K562 (cell line): ENCODE results near the gene PIK3R1. TPM values are rescaled to one million over a fixed set of nuclear protein-coding genes. Genes with fewer than 3 reads are reported as not detected.

Experiments used
- CEBPG ChIP-seq, 3 experiments: fragments of 200-800 bp in 1 of 3; sonication (Bioruptor generic) in 1 of 3; sonication (generic) in 1 of 3; formaldehyde crosslinking in 1 of 3; IDR thresholded peaks in 2 of 3; conservative IDR thresholded peaks in 1 of 3; 2 replicates each; pipeline versions ENCODE4 v1.6.1 to v1.8.0; 2016 to 2022; ENCODE audit warnings: missing compliant biosample characterization in 2 of 3, missing genetic modification characterization in 2 of 3, mild to moderate bottlenecking in 1 of 3, missing genetic modification reagents in 1 of 3
- DDX20 ChIP-seq: fragments of 450-650 bp; IDR thresholded peaks from 2 replicates; pipeline ENCODE4 v1.6.1; 2016; ENCODE audit warnings: missing genetic modification characterization, low read depth, mild to moderate bottlenecking, missing compliant biosample characterization, moderate library complexity
- ELF1 ChIP-seq: fragments of 200-800 bp; sonication (Bioruptor generic); IDR thresholded peaks from 2 replicates; pipeline ENCODE4 v1.6.1; 2016; ENCODE audit warnings: missing genetic modification characterization, missing compliant biosample characterization
- ERF ChIP-seq: fragments of 450-650 bp; formaldehyde crosslinking; IDR thresholded peaks from 2 replicates; pipeline ENCODE4 v1.4.0; 2020; ENCODE audit warnings: mild to moderate bottlenecking, mixed read lengths
- EWSR1 ChIP-seq: fragments of 450-650 bp; IDR thresholded peaks from 2 replicates; pipeline ENCODE4 v1.6.1; 2018; ENCODE audit warnings: borderline replicate concordance, mild to moderate bottlenecking, low read depth, moderate library complexity; ENCODE audit not compliant: partially characterized antibody
- HDGF ChIP-seq: fragments of 450-650 bp; IDR thresholded peaks from 2 replicates; pipeline ENCODE4 v1.6.1; 2016
- ILK ChIP-seq: fragments of 450-650 bp; IDR thresholded peaks from 2 replicates; pipeline ENCODE4 v1.6.1; 2016; ENCODE audit warnings: missing genetic modification characterization, low read depth, mild to moderate bottlenecking, missing compliant biosample characterization, moderate library complexity, borderline replicate concordance
- JUN ChIP-seq, 2 experiments: sonication (generic) in 1 of 2; formaldehyde crosslinking in 1 of 2; IDR thresholded peaks; 2 replicates each; pipeline versions ENCODE4 v1.6.1 to v1.8.0; 2012 to 2022; ENCODE audit warnings: borderline replicate concordance in 2 of 2, mild to moderate bottlenecking in 2 of 2, improper control_type of control experiment in 1 of 2, low read depth in 1 of 2, low read length in 1 of 2, missing genetic modification reagents in 1 of 2
- MCM3 ChIP-seq: fragments of 450-650 bp; IDR thresholded peaks from 2 replicates; pipeline ENCODE4 v1.6.1; 2016
- MXD1 ChIP-seq: fragments of 250-450 bp; sonication (Bioruptor Pico); IDR thresholded peaks from 2 replicates; pipeline ENCODE4 v1.8.0; 2021; ENCODE audit warnings: borderline replicate concordance, mild to moderate bottlenecking, moderate library complexity; ENCODE audit not compliant: poor library complexity, severe bottlenecking
- NBN ChIP-seq: fragments of 450-650 bp; IDR thresholded peaks from 2 replicates; pipeline ENCODE4 v1.6.1; 2016; ENCODE audit warnings: low read depth, mild to moderate bottlenecking
- PHF21A ChIP-seq: fragments of 450-650 bp; IDR thresholded peaks from 2 replicates; pipeline ENCODE4 v1.6.1; 2017; ENCODE audit warnings: low read depth, borderline replicate concordance
- PML ChIP-seq: IDR thresholded peaks from 2 replicates; pipeline ENCODE4 v1.6.1; 2012; ENCODE audit warnings: low read length, inconsistent platforms
- POLR2AphosphoS2 ChIP-seq: IDR thresholded peaks from 2 replicates; pipeline ENCODE4 v1.6.1; 2012; ENCODE audit warnings: low read length, improper control_type of control experiment
- POLR2G ChIP-seq: fragments of 200-400 bp; formaldehyde crosslinking; IDR thresholded peaks from 2 replicates; pipeline ENCODE4 v1.6.1; 2017; ENCODE audit warnings: low read depth, mild to moderate bottlenecking, antibody characterized with exemption, low read length, moderate library complexity
- PRPF4 ChIP-seq: fragments of 200-400 bp; formaldehyde crosslinking; IDR thresholded peaks from one replicate; pipeline ENCODE4 v1.6.1; 2017; ENCODE audit warnings: low read length, low read depth, mild to moderate bottlenecking; ENCODE audit not compliant: insufficient read depth, poor library complexity, severe bottlenecking
- SIX5 ChIP-seq, 2 experiments: IDR thresholded peaks; 2 replicates each; pipeline ENCODE4 v1.6.1; 2011; ENCODE audit warnings: low read length in 2 of 2, borderline replicate concordance in 1 of 2, low read depth in 1 of 2, mild to moderate bottlenecking in 1 of 2, moderate library complexity in 1 of 2; ENCODE audit not compliant: insufficient read depth in 1 of 2
- SRSF1 ChIP-seq: fragments of 200-400 bp; formaldehyde crosslinking; IDR thresholded peaks from 2 replicates; pipeline ENCODE4 v1.6.1; 2017; ENCODE audit warnings: mild to moderate bottlenecking, low read depth, low read length, moderate library complexity
- TRIM24 ChIP-seq, 2 experiments: fragments of 450-650 bp; IDR thresholded peaks; 2 replicates each; pipeline ENCODE4 v1.6.1; 2016
- YY1 ChIP-seq, 3 experiments: IDR thresholded peaks; 2 replicates each; pipeline ENCODE4 v1.6.1; 2011; ENCODE audit warnings: low read length in 2 of 3, mild to moderate bottlenecking in 2 of 3, moderate library complexity in 2 of 3, borderline replicate concordance in 1 of 3, control low read depth in 1 of 3, low read depth in 1 of 3; ENCODE audit not compliant: insufficient read depth in 3 of 3, insufficient replicate concordance in 2 of 3, control insufficient read depth in 1 of 3, insufficient read length in 1 of 3; ENCODE audit errors: extremely low read depth in 1 of 3
- ZBTB7A ChIP-seq: IDR thresholded peaks from 2 replicates; pipeline ENCODE4 v1.6.1; 2011; ENCODE audit warnings: low read depth, mild to moderate bottlenecking, low read length, moderate library complexity, borderline replicate concordance; ENCODE audit not compliant: control insufficient read depth
- ZNF146 ChIP-seq: IDR thresholded peaks from one replicate; pipeline ENCODE4 v1.6.1; 2018; ENCODE audit warnings: missing compliant biosample characterization; ENCODE audit not compliant: unreplicated experiment
- ZNF197 ChIP-seq: fragments of 200-800 bp; sonication (Bioruptor generic); IDR thresholded peaks from 2 replicates; pipeline ENCODE4 v1.6.1; 2016; ENCODE audit warnings: low read depth, missing genetic modification characterization, missing compliant biosample characterization
- ZNF511 ChIP-seq: sonication (generic); formaldehyde crosslinking; IDR thresholded peaks from 2 replicates; pipeline ENCODE4 v1.8.0; 2022; ENCODE audit warnings: mild to moderate bottlenecking, missing genetic modification reagents
- polyA plus RNA-seq, 8 experiments: library from polyadenylated mRNA; depleted of rRNA in 4 of 8; stranded (reverse) in 5 of 8; unstranded in 3 of 8; fragments of >200 nt; fragmentation: Nextera tagmentation in 2 of 8; fragmentation: Illumina TruSeq in 1 of 8; extraction: Ambion mirVana in 2 of 8; extraction: Trizol in 1 of 8; gene quantifications; 2 replicates each; pipeline versions ENCODE4 v1.2.1 to v1.2.3, GENCODE V29; 2011 to 2014; ENCODE audit warnings: inconsistent platforms in 1 of 8, missing spikeins in 1 of 8
- total RNA-seq, 7 experiments: library from RNA; depleted of rRNA in 6 of 7; stranded (reverse); fragments of >200 nt in 6 of 7; fragmentation: Illumina TruSeq in 2 of 7; extraction: Trizol in 2 of 7; gene quantifications; 2 replicates each; pipeline versions ENCODE4 v1.2.1 to v1.2.3, GENCODE V29; 2011 to 2021; ENCODE audit warnings: low replicate concordance in 1 of 7

Gene PIK3R1
- total and polyA plus RNA-seq, 9 of the 15 experiments (the other 6 are each of a cell fraction or from before 2014, with no cell fraction given) = 1.1 to 9.7 (median 4.8) TPM

GRCh38 chr5:68215208-68215897 is at the start of gene PIK3R1 (continued):
- TF ChIP-seq ZNF511 (CRISPR knock-in tag) = no peak
- TF ChIP-seq YY1 (IDR thresholded peaks at IDR 0.05; ENCODE audit: borderline replicate concordance in 1 of 3, control insufficient read depth in 1 of 3, extremely low read depth in 1 of 3, insufficient read depth in 3 of 3, insufficient read length in 1 of 3, insufficient replicate concordance in 2 of 3, low read depth in 1 of 3, low read length in 2 of 3) = peak in 2 of 3 experiments; percentile 39 to 53
- TF ChIP-seq ILK (tag) = no peak
- TF ChIP-seq PHF21A = no peak
- no peak for TF ChIP-seq EWSR1
- TF ChIP-seq ZBTB7A = peak; percentile 42; the same call in 1 of the 2 replicates
- TF ChIP-seq NBN = no peak
- no peak for TF ChIP-seq TRIM24 (IDR thresholded peaks at IDR 0.05)
- peak; percentile 85 for TF ChIP-seq POLR2G
- TF ChIP-seq CEBPG (CRISPR knock-in tag; IDR thresholded peaks at IDR 0.05) = no peak
- no peak for TF ChIP-seq CEBPG (tag; conservative IDR thresholded peaks at IDR 0.05 in 1 of 2, IDR thresholded peaks at IDR 0.05 in 1 of 2)
- no peak for TF ChIP-seq DDX20 (tag)
- TF ChIP-seq ZNF197 = no peak
- no peak for TF ChIP-seq SRSF1
- peak; percentile 26; the same call in 1 of the 2 replicates for TF ChIP-seq ELF1
- no peak for TF ChIP-seq MCM3
- TF ChIP-seq ZNF146 (CRISPR knock-in tag) = no peak
- no peak for TF ChIP-seq JUN (IDR thresholded peaks at IDR 0.05; ENCODE audit: borderline replicate concordance, low read depth, low read length)
- TF ChIP-seq JUN (CRISPR knock-in tag; IDR thresholded peaks at IDR 0.05; ENCODE audit: borderline replicate concordance) = no peak
- peak; percentile 44 for TF ChIP-seq PRPF4
- peak; percentile 15; the same call in 1 of the 2 replicates for TF ChIP-seq PML
- TF ChIP-seq POLR2AphosphoS2 = no peak
- TF ChIP-seq HDGF = no peak
- TF ChIP-seq ERF (CRISPR knock-in tag) = no peak
- TF ChIP-seq SIX5 (IDR thresholded peaks at IDR 0.05; ENCODE audit: borderline replicate concordance in 1 of 2, insufficient read depth in 1 of 2, low read depth in 1 of 2, low read length in 2 of 2) = no peak
- no peak for TF ChIP-seq MXD1 (CRISPR knock-in tag)
